COLO668 (cell line): ENCODE measurements around the gene CDC42BPA.

Experiments used
- DNase-seq: peaks from one replicate; lab custom pipeline; 2025; ENCODE audit not compliant: unreplicated experiment; lab: John Stamatoyannopoulos, UW

Gene CDC42BPA

DNA sequence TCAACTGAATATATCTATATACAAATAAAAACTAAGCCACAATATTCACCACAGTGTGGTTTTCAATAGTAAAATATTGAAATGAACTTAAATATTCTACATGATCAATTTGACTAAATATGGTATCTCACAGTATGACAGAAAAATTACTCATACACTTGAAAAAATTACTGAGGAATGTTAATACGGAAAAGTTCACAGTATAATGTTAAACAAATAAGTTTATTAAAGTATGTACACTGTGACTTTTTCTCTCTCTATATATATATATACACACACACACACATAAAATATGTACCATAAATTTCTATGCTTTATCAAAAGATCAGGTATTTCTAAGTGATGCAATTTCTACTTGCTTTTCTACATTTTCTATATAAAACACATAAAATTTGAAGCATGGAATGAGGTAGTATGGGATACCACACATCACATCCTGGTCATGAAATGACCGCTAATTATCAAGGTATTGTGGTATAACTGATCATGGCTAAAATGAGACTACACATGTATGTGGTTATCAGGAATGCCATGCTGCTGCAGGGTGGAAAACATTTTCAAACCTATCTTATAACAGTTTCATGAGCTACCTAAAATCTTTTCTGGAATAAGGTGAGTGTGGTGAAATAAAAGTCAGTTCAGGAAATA lies 102.3 kb downstream of the CDC42BPA start:
- no peak for DNase-seq

- DNase-seq = no peak
Measured at GRCh38 chr1:227214207-227214606, 104.1 kb downstream of the CDC42BPA start.

- no peak for DNase-seq
Measured at GRCh38 chr1:227213426-227213825, 104.9 kb downstream of the CDC42BPA start.

GRCh38 chr1:227212164-227212563 lies 106.1 kb downstream of the CDC42BPA start:
- DNase-seq = no peak

- no peak for DNase-seq
Measured at GRCh38 chr1:227210604-227211003, 107.7 kb downstream of the CDC42BPA start.

- DNase-seq = no peak
Measured at GRCh38 chr1:227197064-227197463, 121.2 kb downstream of the CDC42BPA start.

GRCh38 chr1:227192163-227192562 lies 126.1 kb downstream of the CDC42BPA start:
- DNase-seq = no peak

- DNase-seq = no peak
Measured at GRCh38 chr1:227191607-227192006, 126.7 kb downstream of the CDC42BPA start.

- DNase-seq = no peak
Measured at GRCh38 chr1:227190321-227190720, 128.0 kb downstream of the CDC42BPA start.

DNA sequence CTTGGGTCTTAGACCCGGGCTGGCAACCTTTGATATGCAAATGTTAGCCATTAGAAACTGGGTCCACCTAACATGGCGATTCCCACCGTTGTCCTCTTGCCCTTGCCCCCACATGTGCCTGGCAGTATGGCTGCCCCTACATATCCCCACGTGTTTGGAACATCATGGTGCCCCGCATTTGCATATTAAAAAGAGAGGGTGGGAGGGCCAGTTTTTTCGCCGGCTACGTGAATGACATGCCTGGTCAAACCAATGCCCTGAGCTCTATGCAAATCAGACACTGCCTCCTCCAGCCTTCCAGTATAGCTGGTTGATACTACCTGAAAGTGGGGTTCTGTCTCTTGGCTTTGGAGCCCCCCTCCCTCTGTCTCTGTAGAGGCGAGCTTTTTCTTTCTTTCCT lies 133.0 kb downstream of the CDC42BPA start:
- DNase-seq = no peak

DNA sequence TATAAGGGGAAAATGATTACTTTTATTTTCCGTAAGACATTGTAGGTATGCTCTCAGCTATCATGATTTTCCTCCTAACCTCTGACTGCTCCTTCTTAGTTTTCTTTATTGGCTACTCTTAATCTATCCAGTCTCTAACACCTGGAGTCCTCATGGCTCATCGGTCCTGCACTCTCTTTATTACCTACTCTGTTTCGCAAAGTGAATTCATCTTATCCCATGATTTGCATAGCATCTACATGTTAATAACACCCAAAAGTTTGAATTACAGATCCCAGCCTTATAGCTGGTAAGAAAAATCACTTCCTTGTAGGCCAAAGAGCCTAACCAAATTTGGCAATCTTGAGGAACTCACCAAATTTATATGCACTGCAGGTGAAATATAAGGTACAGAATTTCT lies 136.3 kb downstream of the CDC42BPA start:
- DNase-seq = no peak

GRCh38 chr1:227175611-227176010 lies 142.7 kb downstream of the CDC42BPA start:
- DNase-seq = no peak

DNA sequence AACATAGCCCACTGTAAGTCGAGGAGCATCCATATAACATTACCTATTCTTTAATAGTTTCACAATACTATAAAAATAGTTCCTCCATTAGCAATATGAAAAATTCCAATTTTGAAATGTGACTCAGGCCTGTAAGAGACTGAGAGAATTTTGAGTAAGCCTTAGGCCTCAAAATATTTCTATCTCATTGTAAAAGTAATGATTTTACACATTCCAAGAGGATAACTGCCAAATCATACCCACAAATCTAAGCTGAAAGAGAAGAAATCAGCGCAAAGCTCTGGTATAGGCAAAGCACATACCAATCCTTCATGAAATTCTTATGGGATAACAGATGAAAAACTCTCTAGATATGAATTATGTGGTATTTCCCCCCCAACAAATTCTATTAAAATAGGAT lies 144.1 kb downstream of the CDC42BPA start:
- no peak for DNase-seq

DNA sequence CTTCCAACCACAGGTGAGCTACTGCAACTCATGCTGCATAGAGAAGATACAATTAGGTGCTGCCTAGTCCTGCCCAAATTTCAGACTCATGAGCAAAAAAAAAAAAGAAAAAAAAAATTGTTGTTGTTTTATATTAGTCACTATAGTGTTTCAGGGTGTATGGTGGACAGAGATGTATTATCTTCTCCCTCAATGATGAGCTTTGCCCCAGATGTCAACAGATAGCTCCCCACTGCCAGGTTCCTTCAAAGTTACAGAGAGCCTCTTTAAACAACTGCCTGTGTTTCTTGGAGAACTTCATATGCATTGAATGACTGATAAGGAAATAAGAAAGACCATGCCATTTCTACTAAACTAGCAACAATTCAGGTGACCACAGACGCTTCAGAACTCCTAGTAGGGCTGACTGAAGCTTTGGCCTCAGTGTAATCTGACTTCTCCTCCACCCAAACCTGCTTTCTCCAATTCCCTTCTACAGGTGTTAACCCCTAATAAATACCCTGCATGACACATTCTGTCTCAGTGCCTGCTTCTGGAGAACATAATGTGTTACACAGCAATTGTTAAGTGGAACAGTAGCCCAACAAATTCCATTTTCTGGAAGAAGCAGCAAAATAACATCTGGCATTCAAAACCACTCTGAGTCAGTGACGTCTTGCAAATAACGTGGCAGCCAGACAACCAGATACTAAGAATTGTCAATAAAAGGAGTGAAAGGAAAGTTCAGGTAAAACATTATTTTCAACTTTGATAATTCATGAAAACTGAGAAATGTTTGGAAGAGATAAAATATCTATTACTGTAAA lies 147.7 kb downstream of the CDC42BPA start:
- DNase-seq = no peak

- no peak for DNase-seq
Measured at GRCh38 chr1:227169343-227169742, 148.9 kb downstream of the CDC42BPA start.

GRCh38 chr1:227167276-227168101 lies 150.8 kb downstream of the CDC42BPA start:
- DNase-seq = no peak

DNA sequence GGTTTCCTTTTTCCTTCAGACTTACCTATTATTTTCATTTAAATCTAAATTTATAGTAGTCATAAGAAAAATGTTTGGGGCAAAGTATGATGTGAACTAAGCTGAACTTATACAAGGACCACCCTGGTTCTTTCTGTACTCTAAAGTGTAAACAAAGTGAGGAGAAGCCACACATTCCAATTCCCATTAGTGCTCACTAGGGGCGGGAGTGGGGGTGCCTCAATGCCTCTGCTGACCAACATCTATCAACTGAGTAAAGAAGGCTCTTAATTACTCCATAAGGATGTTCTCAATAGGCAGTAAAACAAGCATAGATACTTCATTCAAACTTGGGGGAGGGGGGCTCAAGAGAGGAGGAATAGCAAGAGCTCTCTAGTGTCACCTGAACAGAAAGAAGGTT lies 151.7 kb downstream of the CDC42BPA start:
- no peak for DNase-seq

DNA sequence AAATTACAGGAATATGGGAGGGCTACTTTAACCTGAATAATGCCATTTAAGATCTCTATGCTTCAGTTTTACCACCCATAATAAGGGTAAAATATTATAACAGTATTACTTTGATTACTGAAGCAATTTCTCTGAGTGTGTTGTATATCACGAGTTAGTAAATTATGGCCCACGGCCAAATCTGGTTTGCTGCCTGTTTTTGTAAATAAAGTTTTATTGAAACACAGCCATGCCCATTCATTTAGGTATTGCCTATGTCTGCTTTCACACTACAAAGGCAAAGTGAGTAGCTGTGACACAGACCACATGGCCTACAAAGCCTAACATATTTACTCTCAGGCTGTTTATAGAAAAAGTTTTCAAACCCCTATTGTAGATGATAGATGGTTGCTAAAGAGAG lies 156.8 kb downstream of the CDC42BPA start:
- DNase-seq = no peak

- no peak for DNase-seq
Measured at GRCh38 chr1:227156520-227156919, 161.8 kb downstream of the CDC42BPA start.

GRCh38 chr1:227155688-227156087 lies 162.6 kb downstream of the CDC42BPA start:
- no peak for DNase-seq

DNA sequence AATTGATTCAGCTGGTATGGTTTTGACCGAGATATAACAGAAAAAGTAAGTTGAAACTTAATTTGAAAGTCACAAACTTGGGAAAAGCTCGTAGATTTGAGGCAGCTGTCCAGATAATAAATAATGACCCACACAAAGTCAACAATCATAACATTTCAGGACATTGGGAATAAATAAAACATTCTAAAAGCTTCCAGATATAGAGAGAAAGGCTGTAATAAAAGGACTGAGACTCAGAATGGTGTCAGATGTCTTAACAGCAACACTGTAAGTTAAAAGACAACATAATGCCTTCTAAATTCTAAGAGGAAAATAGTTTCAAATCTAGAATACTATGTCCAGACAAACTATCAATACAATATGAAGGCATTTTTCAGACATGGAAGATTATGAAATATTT lies 163.3 kb downstream of the CDC42BPA start:
- no peak for DNase-seq

GRCh38 chr1:227152525-227152924 lies 165.8 kb downstream of the CDC42BPA start:
- DNase-seq = no peak
